ENCODE data around the gene CDH16.
A peak's percentile ranks its signal among the peaks of the same experiment; 100 is the strongest.

Gene CDH16

DNA sequence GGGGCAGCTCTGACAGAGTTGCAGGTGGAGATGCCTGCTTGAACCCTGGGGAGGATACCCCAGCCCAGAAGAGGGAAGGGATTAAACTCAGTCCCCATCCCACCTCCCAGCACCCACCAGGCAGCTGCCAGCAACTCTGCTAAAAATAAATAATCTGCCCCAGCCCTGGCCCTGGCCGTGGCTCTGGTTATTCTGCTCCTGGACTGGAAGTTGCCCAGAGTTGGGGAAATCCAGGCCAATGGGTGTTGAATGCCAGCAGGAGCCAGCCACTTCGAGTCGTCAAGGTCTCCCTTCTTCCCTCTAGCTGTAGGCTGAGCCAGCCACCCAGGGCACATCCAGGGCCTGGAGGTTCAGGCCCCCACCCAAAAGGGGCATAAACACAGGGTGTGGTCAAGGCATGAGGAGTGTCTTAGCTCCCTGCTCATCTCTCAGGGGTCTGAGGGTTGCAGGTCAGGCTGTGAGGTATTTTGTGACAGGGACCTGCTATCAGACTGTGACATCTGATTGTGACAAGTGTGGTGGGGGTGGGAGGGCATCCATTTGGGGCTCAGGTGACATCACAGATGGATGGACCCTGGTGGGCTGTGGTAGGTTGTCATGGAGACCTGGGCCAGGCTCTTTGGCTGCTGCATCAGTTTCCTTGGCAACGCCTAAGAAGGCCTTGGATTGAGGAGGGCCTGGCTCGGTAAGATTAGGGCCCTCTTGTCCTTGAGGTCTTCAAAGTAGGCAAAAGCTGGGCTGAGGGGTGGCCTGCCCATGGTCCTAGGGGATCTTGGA lies 7.7 kb upstream of the CDH16 start:
- no peak for DNase-seq

- DNase-seq: no peak
These were observed 6.7 kb upstream of the CDH16 start, which contains the start of gene RRAD for GRCh38 chr16:66925322-66925840. Gene RRAD, minus strand, starts transcription at chr16:66925535. Its CDS starts 356 bp downstream, at chr16:66925179.

GRCh38 chr16:66924527-66925321 lies 6.0 kb upstream of the CDH16 start:
- peak; percentile 40 for DNase-seq

GRCh38 chr16:66923866-66924265 lies 5.2 kb upstream of the CDH16 start:
- DNase-seq: no peak

DNA sequence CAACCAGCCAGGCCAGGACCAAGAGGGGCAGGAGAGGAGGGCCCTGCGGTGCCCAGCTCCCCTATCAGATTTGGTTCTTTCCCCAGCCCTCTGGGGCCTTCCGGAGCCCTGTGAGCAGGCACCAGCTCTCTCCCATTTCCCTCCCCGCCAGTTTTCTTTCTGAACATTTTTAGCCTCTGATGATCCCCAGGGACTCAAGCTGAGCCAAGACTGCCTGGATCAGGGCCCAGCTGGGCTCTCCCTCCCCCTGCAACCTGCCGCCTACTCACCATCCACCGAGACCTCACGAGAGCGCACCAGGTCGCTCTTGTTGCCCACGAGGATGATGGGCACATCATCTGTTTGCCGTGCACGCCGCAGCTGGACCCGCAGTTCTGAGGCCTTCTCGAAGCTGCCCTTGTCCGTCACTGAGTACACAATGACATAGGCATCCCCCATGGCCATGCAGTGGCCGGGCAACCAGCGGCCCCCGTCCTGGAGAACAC lies 4.6 kb upstream of the CDH16 start:
- no peak for DNase-seq

DNA sequence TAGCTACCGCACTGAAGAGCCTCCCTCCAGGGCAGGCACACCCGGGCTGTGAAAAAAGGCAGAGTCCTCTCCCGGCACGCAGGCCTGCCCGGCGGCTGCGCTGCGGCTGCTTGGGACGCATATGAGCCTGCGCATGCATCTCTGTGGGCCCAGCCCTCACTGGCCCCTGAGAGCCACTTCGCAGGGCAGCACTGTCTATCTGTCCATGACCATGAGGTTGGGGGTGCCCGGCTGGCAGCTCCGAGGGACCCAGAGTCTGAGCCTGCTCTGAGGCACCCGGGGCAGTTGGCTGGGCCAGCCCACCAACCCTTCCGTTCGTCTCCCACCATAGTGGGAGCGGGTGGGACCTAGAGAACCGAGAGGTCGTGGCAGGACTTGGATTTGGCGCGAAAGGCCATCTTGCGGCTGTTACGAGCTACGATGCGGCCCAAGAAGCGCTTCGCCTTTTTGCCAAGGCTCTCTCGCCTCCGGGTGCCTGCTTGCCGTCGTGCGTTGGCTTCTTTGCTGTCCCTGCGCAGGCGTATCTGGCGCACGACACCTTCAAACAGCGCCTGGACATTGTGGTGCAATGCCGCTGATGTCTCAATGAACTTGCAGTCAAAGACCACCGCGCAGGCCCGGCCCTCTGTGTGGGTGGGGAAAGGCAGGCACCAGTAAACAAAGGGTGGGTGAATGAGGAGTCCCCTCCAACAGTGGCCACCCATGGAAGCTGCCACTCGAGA lies 3.2 kb upstream of the CDH16 start:
- no peak for DNase-seq

GRCh38 chr16:66920924-66921680 lies 2.4 kb upstream of the CDH16 start:
- no peak for DNase-seq

DNA sequence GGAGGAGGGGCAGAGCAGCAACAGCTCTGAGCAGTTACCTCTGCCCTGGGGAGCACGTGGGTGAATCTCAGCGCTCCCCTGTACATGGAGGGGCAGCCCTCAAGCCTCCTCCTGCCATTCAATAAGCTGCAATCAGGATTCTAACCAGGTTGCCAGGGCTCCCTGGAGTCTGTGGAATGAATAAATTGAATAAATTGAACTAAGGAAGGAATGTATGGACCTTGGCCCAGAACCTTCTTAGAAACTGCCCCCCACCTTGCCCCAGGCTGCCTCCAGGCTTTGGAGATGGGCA lies 1.6 kb upstream of the CDH16 start:
- no peak for DNase-seq

DNA sequence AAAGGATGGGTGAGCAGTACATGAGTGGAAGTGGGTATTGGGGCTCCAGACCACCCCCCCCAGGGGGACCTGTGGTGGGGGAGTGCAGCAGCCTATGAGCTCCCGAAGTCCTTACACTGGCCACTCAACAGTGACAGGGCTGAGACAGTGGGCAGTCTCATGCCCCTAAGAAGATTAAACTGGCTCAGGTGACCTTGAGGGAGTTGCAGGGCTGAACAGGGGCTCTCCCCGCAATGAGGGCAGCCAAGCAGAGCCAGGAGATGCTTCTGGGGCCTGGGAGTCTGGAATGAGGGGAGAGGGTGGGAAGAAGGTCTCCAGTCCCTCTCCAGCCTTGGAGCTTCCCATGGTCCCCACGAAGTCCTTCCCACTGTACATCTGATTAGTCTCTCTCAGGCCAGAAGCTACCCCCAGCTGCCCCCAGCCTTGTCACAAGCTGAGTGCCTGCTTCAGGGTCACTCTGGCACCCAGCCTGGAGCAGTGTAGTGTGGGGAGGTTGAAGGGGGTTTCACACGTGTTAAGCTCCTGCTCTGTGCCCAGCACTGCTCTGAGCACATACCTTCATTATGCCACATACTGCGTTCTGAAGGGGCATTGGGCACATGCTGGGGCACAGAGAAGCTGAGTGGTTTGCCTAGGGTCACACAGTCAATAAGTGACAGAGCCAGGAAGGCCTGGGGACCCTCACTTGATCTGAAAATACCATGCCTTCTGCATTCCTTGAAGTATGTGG lies 1.0 kb upstream of the CDH16 start:
- no peak for DNase-seq

- no peak for DNase-seq
These were observed 330 bp downstream of the CDH16 start for GRCh38 chr16:66918355-66918754.

GRCh38 chr16:66917741-66918140 lies 944 bp downstream of the CDH16 start:
- no peak for DNase-seq

GRCh38 chr16:66916518-66916917 lies 2.2 kb downstream of the CDH16 start:
- no peak for DNase-seq

DNA sequence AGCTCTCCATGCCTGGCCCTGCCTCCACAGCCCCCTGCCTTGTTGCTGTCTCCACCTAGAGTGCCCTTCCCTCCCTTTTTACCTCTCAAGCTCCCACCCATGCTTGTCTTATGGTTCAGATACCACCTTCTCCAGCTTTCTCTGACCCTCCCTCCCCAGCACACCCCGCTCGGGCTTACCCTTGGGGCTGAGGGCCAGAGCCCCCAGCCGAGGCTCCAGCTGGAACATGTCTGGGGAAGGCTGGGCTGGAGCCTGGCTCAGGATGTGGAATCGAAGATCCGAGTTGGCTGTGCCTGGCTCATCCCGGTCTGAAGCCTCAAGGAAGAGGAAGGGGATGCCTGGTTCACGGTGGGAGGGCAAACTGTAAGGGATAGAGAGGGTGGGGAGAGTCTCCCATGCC lies 3.6 kb downstream of the CDH16 start:
- no peak for DNase-seq

- DNase-seq: no peak
These were observed 4.1 kb downstream of the CDH16 start for GRCh38 chr16:66914541-66914940.

DNA sequence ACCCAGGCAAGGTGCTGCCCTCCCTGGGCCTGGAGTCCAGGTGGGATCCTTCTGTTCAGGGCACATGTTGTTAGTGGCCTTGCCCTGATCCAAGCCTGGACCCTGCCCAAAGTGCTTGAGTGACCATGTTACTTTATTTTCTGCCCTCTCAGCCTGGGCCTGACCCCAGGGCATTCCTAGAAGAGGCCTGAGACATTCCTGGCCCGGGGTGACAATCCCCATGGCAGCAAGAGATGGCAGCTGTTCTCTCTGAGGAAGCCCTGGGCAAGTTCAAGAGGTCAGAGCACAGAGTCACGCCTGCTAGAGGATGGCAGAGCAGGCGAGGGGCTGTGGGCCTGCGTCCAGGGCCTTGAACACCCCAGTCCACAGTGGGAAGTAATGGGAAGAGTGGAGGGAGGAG lies 5.0 kb downstream of the CDH16 start:
- DNase-seq: no peak

- no peak for DNase-seq
These were observed 5.6 kb downstream of the CDH16 start for GRCh38 chr16:66913081-66913480.

- no peak for DNase-seq
These were observed 6.9 kb downstream of the CDH16 start for GRCh38 chr16:66911801-66912200.

DNA sequence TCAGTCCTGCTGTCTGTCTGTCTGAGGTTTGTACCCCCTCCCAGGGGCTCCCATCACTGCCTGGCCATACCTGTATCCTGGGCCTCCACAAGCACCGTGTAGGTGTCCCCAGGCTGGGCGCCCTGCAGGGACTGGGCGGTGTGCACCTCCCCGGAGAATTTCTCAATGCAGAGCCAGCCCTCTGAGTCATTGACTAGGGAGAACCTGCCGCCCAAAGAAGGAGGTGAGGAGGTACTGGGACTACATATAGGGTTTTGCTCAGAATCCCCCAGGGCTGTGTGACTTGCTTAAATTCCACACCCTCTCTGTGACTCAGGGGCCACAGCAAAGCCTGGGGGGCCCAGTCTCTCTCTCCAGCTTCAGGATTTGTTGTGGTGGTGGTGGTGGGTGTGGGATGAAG lies 7.6 kb downstream of the CDH16 start:
- no peak for DNase-seq

- no peak for DNase-seq
These were observed 8.3 kb downstream of the CDH16 start for GRCh38 chr16:66910175-66910940.

GRCh38 chr16:66908762-66909559 lies 9.7 kb downstream of the CDH16 start:
- DNase-seq: no peak
